Mucosa of descending colon (tissue), 3 donors: Measurements from ENCODE around the gene CTSZ. TPM values are rescaled to one million over a fixed set of nuclear protein-coding genes. Genes with fewer than 3 reads are reported as not detected.

ENCODE experiments used
- ATAC-seq: fragments of 200-7000 bp; cut with Tn5 transposase; one replicate; pipeline ENCODE4 v1.9.1; 2020; ENCODE audit warnings: mild to moderate bottlenecking, moderate library complexity
- DNase-seq, 3 donors: peaks; one replicate each; pipeline ENCODE4 v3.0.0-alpha.2; 2020
- H3K36me3 ChIP-seq: fragments of 200-600 bp; one replicate; pipeline ENCODE4 v1.8.0; 2021; ENCODE audit warnings: low read depth, mild to moderate bottlenecking
- H3K4me1 ChIP-seq: fragments of 200-600 bp; one replicate; pipeline ENCODE4 v1.8.0; 2021; ENCODE audit warnings: low read depth, mild to moderate bottlenecking
- H3K4me3 ChIP-seq: fragments of 200-600 bp; one replicate; pipeline ENCODE4 v1.8.0; 2021; ENCODE audit warnings: mild to moderate bottlenecking
- H3K9me3 ChIP-seq: fragments of 200-600 bp; one replicate; pipeline ENCODE4 v1.8.0; 2021; ENCODE audit warnings: mild to moderate bottlenecking
- intact Hi-C, 2 donors: fragments of 100-400 bp; cut with DNase I in 1 of 2; cut with micrococcal nuclease in 1 of 2; formaldehyde crosslinking; loops; one replicate each; pipeline versions ENCODE4 v1.11.0 to v1.11.1; 2022; cut with DNase I, micrococcal nuclease
- total RNA-seq, 3 donors: library from RNA; stranded (reverse); fragmentation: NEBNext Ultra II Directional in 2 of 3; extraction: Animal tissue kit (Norgen Biotek cat#: 25700) in 2 of 3; gene quantifications; one replicate each; pipeline versions ENCODE4 v1.2.1 to v1.2.4, GENCODE V29; 2021 to 2023
- TF ChIP-seq, protein P1 (sequence below): fragments of 200-600 bp; IDR thresholded peaks from one replicate; pipeline ENCODE4 v1.8.0; 2022; ENCODE audit warnings: antibody characterized with exemption, mild to moderate bottlenecking
- donor health status: DM: no; HTN: no; CAD: no; lungs with moderate emphysema.
- donor health status: DM: no; HTN: no; CAD: no.
- donor health status: DM: no; HTN: yes; CAD: no.

CTSZ gene
- total RNA-seq, 3 donors from 2014 or later = 269 to 272 (median 271) TPM

DNA sequence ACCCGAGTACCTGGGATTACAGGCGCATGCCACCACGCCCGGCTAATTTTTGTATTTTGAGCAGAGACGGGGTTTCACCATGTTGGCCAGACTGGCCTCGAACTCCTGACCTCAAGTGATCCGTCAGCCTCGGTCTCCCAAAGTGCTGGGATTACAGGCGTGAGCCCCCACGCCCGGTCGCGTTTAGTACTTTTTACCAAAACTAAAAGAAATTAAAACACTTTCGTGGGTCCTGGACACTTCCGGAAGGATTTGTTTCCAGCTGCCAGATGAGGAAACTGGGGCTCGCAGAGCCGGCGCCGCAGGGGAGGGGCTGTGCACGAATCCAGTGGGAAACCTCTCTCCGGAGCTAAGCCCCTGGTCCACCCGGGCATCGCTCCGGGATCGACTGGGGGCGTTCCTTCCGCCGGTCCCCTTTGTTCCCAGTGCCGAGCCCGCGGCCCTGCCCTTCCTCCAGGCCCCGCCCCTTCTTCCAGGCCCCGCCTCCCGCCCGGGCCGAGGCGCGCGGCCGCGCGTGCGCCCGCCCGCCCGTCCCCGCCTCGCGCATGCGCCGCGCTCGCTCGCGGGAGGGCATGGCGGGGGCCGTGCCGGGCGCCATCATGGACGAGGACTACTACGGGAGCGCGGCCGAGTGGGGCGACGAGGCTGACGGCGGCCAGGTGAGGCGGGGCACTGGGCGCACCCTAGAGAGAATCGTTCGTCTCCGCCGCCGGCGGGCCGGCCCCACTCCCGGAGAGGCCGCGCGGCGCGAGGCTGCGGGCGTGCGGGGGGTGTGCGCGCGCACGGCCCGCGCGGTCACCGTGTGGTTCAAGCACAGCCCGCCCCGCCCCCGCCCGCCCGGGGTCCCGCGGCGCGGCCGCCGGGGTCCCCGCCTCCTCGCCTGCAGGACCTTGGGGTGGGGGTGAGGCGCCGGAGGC, 26.1 kb downstream of the CTSZ start, which contains the start of gene NELFCD:
TSS of gene NELFCD (plus strand) at position 546 of the 917 bp plus-strand sequence. CDS start at position 600, 54 bp downstream.
- ATAC-seq (peak; percentile 98), DNase-seq (peak; percentile 92 to 96 (median 93))
- Histone ChIP-seq H3K36me3 (no peaks in the 10 kb centered on the region), H3K4me1 (peaks cover 19% of the 10 kb centered on the region), H3K4me3 (peak within 1 kb of the TSS; percentile 61), H3K9me3 (no peaks in the 10 kb centered on the region)
- TF ChIP-seq, protein P1, sequence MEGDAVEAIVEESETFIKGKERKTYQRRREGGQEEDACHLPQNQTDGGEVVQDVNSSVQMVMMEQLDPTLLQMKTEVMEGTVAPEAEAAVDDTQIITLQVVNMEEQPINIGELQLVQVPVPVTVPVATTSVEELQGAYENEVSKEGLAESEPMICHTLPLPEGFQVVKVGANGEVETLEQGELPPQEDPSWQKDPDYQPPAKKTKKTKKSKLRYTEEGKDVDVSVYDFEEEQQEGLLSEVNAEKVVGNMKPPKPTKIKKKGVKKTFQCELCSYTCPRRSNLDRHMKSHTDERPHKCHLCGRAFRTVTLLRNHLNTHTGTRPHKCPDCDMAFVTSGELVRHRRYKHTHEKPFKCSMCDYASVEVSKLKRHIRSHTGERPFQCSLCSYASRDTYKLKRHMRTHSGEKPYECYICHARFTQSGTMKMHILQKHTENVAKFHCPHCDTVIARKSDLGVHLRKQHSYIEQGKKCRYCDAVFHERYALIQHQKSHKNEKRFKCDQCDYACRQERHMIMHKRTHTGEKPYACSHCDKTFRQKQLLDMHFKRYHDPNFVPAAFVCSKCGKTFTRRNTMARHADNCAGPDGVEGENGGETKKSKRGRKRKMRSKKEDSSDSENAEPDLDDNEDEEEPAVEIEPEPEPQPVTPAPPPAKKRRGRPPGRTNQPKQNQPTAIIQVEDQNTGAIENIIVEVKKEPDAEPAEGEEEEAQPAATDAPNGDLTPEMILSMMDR = no peak
- intact Hi-C loops = no loop called here

DNA sequence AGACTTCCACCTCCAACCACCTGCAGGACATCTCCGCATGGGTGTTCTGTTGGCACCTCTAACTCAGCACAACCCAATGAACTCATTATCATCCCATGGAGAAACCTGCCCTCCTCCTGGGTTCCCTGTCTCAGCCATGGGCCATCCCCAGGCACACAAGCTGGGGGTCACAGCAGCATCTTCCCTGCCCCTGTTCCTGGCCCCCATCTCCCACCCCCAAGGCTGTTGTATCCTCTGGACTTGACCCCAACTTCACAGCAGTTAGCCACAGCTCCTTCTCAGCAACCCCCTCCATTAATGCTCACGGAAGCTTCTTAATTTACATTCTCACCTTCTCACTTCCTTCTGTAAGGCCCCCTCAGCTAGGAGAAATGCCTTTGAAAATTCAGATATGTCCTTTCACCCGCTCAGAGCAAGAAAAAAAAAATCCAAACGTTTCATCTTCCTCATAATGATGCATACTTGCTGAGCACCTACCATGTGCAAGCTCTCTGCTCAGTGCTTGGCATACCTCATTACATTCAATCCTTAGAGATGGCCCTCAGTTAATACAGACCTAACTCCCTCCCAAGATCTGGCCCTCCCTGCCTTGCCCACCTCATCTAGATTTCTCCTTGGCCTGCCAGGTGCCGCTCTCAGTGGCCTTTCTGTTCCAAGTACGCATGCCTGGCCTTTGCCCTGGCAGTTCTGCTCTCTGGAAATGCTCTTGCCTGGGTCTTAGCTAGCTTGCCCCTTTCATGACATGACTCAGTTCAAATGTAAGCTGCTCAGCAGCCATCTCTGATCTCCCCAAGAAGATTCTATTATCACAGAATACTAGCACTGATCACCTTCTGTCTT, 28.5 kb downstream of the CTSZ start:
- H3K9me3 ChIP-seq = peaks cover 5% of the 10 kb centered on the region
- DNase-seq (no peak), ATAC-seq (no peak)
- H3K4me3 ChIP-seq = no peak overlapping the region
- intact Hi-C loops = no loop called here
- TF ChIP-seq, protein P1 = no peak
- H3K4me1 ChIP-seq = peaks cover 7% of the 10 kb centered on the region
- H3K36me3 ChIP-seq = no peaks in the 10 kb centered on the region

DNA sequence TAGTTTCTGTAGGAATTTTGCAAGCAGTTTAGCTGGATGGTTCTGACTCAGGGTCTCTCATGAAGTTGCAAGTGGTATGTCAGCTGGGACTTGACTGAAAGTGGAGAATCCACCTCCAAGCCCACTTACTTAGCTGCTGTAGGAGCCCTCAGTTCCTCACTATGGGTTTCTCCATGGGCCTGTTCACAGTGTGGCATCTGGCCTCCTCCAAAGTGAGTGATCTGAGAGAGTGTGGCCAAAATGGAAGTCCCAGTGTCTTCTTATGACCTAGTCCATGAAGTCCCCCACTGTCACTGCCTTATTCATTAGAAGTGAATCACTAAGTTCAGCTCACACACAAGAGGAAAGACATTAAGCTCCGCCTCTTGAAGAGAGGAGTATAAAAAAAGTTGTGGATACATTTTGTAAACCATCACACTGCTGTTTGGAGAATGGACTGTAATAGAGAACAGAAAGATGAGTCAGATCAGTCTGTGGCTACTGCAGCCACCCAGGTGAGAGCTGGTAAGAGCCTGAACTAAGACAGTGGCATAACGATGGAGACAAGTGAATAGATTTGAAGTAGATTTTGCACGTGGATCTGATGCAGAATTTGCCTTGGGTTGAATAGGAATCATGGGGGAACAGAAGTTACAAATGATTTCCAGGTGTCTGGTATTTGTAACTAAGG, 30.9 kb downstream of the CTSZ start:
- Histone ChIP-seq H3K9me3 (peaks cover 5% of the 10 kb centered on the region), H3K4me1 (peaks cover 2% of the 10 kb centered on the region), H3K4me3 (no peak overlapping the region), H3K36me3 (no peaks in the 10 kb centered on the region)
- DNase-seq (no peak), ATAC-seq (no peak)
- intact Hi-C loops = no loop called here
- TF ChIP-seq, protein P1 = no peak

DNA sequence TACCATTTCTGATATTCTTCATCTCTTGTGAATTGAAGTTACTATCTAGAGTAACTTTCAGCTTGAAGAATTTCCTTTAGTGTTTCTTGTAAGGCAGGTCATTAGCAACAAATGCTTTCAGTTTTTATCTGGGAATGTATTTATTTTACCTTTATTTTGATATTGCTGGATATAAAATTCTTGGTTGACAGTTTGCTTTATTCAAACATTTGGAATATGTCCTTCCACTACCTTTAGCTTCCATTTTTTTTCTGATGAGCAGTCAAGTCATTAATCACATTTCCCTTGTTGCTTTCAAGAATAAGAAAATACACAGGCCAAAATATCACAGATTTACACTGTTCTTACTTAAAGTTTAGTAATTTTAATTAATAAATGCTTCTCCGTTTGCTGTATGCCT, 31.7 kb downstream of the CTSZ start:
- ATAC-seq (no peak), DNase-seq (no peak)
- H3K9me3 ChIP-seq = peaks cover 5% of the 10 kb centered on the region
- intact Hi-C loops = no loop called here
- H3K36me3 ChIP-seq = no peaks in the 10 kb centered on the region
- H3K4me3 ChIP-seq = no peak overlapping the region
- peaks cover under 1% of the 10 kb centered on the region for H3K4me1 ChIP-seq
- TF ChIP-seq, protein P1 = no peak

DNA sequence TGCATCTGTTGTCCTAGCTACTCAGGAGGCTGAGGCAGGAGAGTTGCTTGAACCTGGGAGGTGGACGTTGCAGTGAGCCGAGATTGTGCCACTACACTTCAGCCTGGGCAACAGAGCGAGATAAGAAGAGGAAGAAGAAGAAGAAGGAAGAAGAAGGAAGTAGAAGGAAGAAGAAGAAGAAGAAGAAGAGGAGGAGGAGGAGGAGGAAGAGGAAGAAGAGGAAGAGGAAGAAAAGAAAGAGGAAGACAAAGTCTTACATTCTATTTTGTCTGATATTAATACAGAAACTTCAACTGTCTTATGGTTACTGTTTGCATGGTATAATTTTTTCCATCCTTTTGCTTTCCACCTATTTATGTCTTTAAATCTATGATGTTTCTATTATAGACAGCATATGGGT, 33.2 kb downstream of the CTSZ start:
- Histone ChIP-seq H3K4me3 (no peak overlapping the region), H3K36me3 (no peaks in the 10 kb centered on the region), H3K9me3 (peaks cover 5% of the 10 kb centered on the region), H3K4me1 (no peaks in the 10 kb centered on the region)
- DNase-seq (no peak), ATAC-seq (no peak)
- TF ChIP-seq, protein P1 = no peak
- intact Hi-C loops = no loop called here
